ENCODE results near the gene SCAPER. TPM values are rescaled to one million over a fixed set of nuclear protein-coding genes. Genes with fewer than 3 reads are reported as not detected.
"Not testable (repeated sequence)": the region's sequence is repeated elsewhere in the genome, so short reads cannot be mapped to it uniquely, and the experiment has no call there.

Gene SCAPER
- total and polyA plus RNA-seq, 2 donors, result 15.7 to 15.9 TPM

DNA sequence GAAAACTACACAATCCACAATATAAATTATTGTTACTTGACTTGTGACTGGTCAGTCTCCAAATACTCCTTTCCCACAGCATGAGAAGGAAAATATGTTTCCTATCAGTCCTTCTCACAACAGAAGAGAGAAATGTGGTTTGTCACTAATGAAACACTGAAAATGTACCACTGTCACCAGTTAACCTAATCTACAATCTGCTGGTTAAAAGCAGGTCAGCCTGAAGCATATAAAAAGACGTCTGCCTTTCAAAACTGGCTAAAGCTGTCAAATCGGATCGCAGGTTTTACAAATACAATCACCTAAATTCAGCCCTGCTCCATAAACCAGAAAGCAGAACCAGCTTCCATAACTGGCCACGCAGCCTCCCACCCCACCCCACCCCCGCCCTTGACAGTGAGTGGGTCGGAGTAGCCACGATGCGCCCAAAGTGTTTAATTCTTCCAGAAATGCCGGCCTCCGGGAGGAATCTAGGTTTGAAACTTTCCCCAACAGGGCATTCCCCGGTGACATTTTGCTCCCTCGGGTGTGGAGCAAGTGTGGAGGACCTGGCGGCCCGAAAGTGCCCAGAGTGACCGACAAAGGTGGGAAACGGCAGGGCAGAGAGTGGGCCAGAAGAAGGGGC lies 594.6 kb downstream of the SCAPER start:
- peaks cover 0 to 2% of the 10 kb centered on the region in 2 donors for H3K27me3 ChIP-seq (ENCODE audit: control insufficient read depth in 2 of 2, insufficient read depth in 1 of 2, low read length in 1 of 2)
- H3K9me3 ChIP-seq (ENCODE audit: control insufficient read depth in 2 of 2, insufficient read depth in 1 of 2, low read length in 1 of 2), result no peaks in the 10 kb centered on the region
- peak in 4 of 9 donors; percentile 11 to 46 (median 17) for DNase-seq (ENCODE audit: low read depth in 6 of 9, low spot score in 9 of 9)
- under 1% methylated on average over 16 of the region's 16 CpGs for WGBS
- peak overlapping the region; percentile 48 to 71 for H3K27ac ChIP-seq (ENCODE audit: low read depth in 1 of 2, low read length in 1 of 2)
- peak overlapping the region; percentile 80 to 85 for H3K4me3 ChIP-seq (ENCODE audit: low read length in 2 of 2)
- H3K4me1 ChIP-seq (ENCODE audit: control insufficient read depth in 2 of 2, insufficient read depth in 2 of 2, low read length in 2 of 2), result peaks cover 5 to 7% of the 10 kb centered on the region in 2 donors
- H3K36me3 ChIP-seq (ENCODE audit: control insufficient read depth in 2 of 2, insufficient read depth in 2 of 2, low read length in 1 of 2), result no peaks in the 10 kb centered on the region

- no peaks in the 10 kb centered on the region for H3K36me3 ChIP-seq (ENCODE audit: control insufficient read depth in 2 of 2, insufficient read depth in 2 of 2, low read length in 1 of 2)
- WGBS, result 94% methylated on average over 13 of the region's 13 CpGs
- H3K27me3 ChIP-seq (ENCODE audit: control insufficient read depth in 2 of 2, insufficient read depth in 1 of 2, low read length in 1 of 2), result peaks cover 0 to 2% of the 10 kb centered on the region in 2 donors
- no peak overlapping the region for H3K4me3 ChIP-seq (ENCODE audit: low read length in 2 of 2)
- no peak overlapping the region for H3K27ac ChIP-seq (ENCODE audit: low read depth in 1 of 2, low read length in 1 of 2)
- DNase-seq (ENCODE audit: low read depth in 6 of 9, low spot score in 9 of 9), result peak in 1 of 9 donors; percentile 13
- peaks cover 5 to 7% of the 10 kb centered on the region in 2 donors for H3K4me1 ChIP-seq (ENCODE audit: control insufficient read depth in 2 of 2, insufficient read depth in 2 of 2, low read length in 2 of 2)
- no peaks in the 10 kb centered on the region for H3K9me3 ChIP-seq (ENCODE audit: control insufficient read depth in 2 of 2, insufficient read depth in 1 of 2, low read length in 1 of 2)
Measured at GRCh38 chr15:76309601-76310330, 595.4 kb downstream of the SCAPER start.

GRCh38 chr15:76303909-76304308 lies 601.2 kb downstream of the SCAPER start:
- no peak overlapping the region for H3K4me3 ChIP-seq (ENCODE audit: low read length in 2 of 2)
- no peaks in the 10 kb centered on the region for H3K36me3 ChIP-seq (ENCODE audit: control insufficient read depth in 2 of 2, insufficient read depth in 2 of 2, low read length in 1 of 2)
- no peaks in the 10 kb centered on the region for H3K4me1 ChIP-seq (ENCODE audit: control insufficient read depth in 2 of 2, insufficient read depth in 2 of 2, low read length in 2 of 2)
- WGBS, result 91% methylated on average over 1 of the region's 1 CpG
- no peak overlapping the region for H3K27ac ChIP-seq (ENCODE audit: low read depth in 1 of 2, low read length in 1 of 2)
- H3K9me3 ChIP-seq (ENCODE audit: control insufficient read depth in 2 of 2, insufficient read depth in 1 of 2, low read length in 1 of 2), result no peaks in the 10 kb centered on the region
- H3K27me3 ChIP-seq (ENCODE audit: control insufficient read depth in 2 of 2, insufficient read depth in 1 of 2, low read length in 1 of 2), result no peaks in the 10 kb centered on the region
- DNase-seq (ENCODE audit: low read depth in 6 of 9, low spot score in 9 of 9), result no peak

GRCh38 chr15:76299786-76300185 lies 605.4 kb downstream of the SCAPER start:
- WGBS, result 78% methylated on average over 1 of the region's 1 CpG
- Histone ChIP-seq H3K4me3 (ENCODE audit: low read length in 2 of 2) (no peak overlapping the region), H3K4me1 (ENCODE audit: control insufficient read depth in 2 of 2, insufficient read depth in 2 of 2, low read length in 2 of 2) (no peaks in the 10 kb centered on the region)

GRCh38 chr15:76298986-76299385 lies 606.2 kb downstream of the SCAPER start:
- DNase-seq (ENCODE audit: low read depth in 6 of 9, low spot score in 9 of 9), result no peak
- Histone ChIP-seq H3K36me3 (ENCODE audit: control insufficient read depth in 2 of 2, insufficient read depth in 2 of 2, low read length in 1 of 2) (no peaks in the 10 kb centered on the region), H3K27ac (ENCODE audit: low read depth in 1 of 2, low read length in 1 of 2) (no peak overlapping the region), H3K4me1 (ENCODE audit: control insufficient read depth in 2 of 2, insufficient read depth in 2 of 2, low read length in 2 of 2) (no peaks in the 10 kb centered on the region), H3K9me3 (ENCODE audit: control insufficient read depth in 2 of 2, insufficient read depth in 1 of 2, low read length in 1 of 2) (no peaks in the 10 kb centered on the region), H3K4me3 (ENCODE audit: low read length in 2 of 2) (no peak overlapping the region), H3K27me3 (ENCODE audit: control insufficient read depth in 2 of 2, insufficient read depth in 1 of 2, low read length in 1 of 2) (no peaks in the 10 kb centered on the region)
- WGBS, result 94% methylated on average over 3 of the region's 3 CpGs

More at GRCh38 chr15:76299786-76300185, 605.4 kb downstream of the SCAPER start:
- Histone ChIP-seq H3K9me3 (ENCODE audit: control insufficient read depth in 2 of 2, insufficient read depth in 1 of 2, low read length in 1 of 2) (no peaks in the 10 kb centered on the region), H3K27ac (ENCODE audit: low read depth in 1 of 2, low read length in 1 of 2) (no peak overlapping the region), H3K27me3 (ENCODE audit: control insufficient read depth in 2 of 2, insufficient read depth in 1 of 2, low read length in 1 of 2) (no peaks in the 10 kb centered on the region), H3K36me3 (ENCODE audit: control insufficient read depth in 2 of 2, insufficient read depth in 2 of 2, low read length in 1 of 2) (no peaks in the 10 kb centered on the region)
- DNase-seq (ENCODE audit: low read depth in 6 of 9, low spot score in 9 of 9), result no peak

DNA sequence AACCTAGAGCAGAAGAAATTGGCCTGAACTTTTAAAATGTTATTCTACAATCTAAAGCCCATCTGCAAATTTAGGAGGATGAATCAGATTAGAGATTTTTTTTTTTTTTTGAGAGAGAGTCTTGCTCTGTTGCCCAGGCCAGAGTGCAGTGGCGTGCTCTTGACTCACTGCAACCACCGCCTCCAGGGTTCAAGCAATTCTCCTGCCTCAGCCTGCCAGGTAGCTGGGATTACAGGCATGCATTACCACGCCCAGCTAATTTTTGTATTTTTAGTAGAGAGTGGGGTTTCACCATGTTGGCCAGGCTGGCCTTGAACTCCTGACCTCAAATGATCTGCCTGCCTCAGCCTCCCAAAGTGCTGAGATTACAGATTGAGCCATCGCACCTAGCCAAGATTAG lies 607.2 kb downstream of the SCAPER start:
- not testable (repeated sequence) for H3K27me3 ChIP-seq (ENCODE audit: control insufficient read depth in 2 of 2, insufficient read depth in 1 of 2, low read length in 1 of 2); H3K36me3 ChIP-seq (ENCODE audit: control insufficient read depth in 2 of 2, insufficient read depth in 2 of 2, low read length in 1 of 2); H3K27ac ChIP-seq (ENCODE audit: low read depth in 1 of 2, low read length in 1 of 2); H3K4me1 ChIP-seq (ENCODE audit: control insufficient read depth in 2 of 2, insufficient read depth in 2 of 2, low read length in 2 of 2); H3K9me3 ChIP-seq (ENCODE audit: control insufficient read depth in 2 of 2, insufficient read depth in 1 of 2, low read length in 1 of 2); H3K4me3 ChIP-seq (ENCODE audit: low read length in 2 of 2); DNase-seq (ENCODE audit: low read depth in 6 of 9, low spot score in 9 of 9)
- 98% methylated on average over 4 of the region's 4 CpGs for WGBS

Other genes starting within 250 kb of the SCAPER start
- 31.6 TPM for gene RCN2, start 26.4 kb upstream of the SCAPER start, total RNA-seq
- 51.7 TPM for gene RCN2, start 26.4 kb upstream of the SCAPER start, polyA plus RNA-seq
- gene PSTPIP1, start 89.8 kb upstream of the SCAPER start, total RNA-seq, result 16.0 TPM
- 54.8 TPM for gene PSTPIP1, start 89.8 kb upstream of the SCAPER start, polyA plus RNA-seq
- 108 TPM for gene TSPAN3, start 165.8 kb upstream of the SCAPER start, total RNA-seq
- gene TSPAN3, start 165.8 kb upstream of the SCAPER start, polyA plus RNA-seq, result 127 TPM

Data from thymus (tissue), 11 donors.